Mammary epithelial cell (primary cell): Measurements from ENCODE around the gene NLGN1.

Experiments used
- EZH2 ChIP-seq: IDR thresholded peaks from 2 replicates; pipeline ENCODE4 v1.6.1; 2012; ENCODE audit warnings: low read length, inconsistent platforms, borderline replicate concordance
- TF ChIP-seq, protein P1 (sequence below), 2 donors: IDR thresholded peaks in 1 of 2; conservative IDR thresholded peaks in 1 of 2; 2 replicates each; pipeline ENCODE4 v1.5.1; 2011 to 2012; ENCODE audit warnings: inconsistent platforms in 2 of 2, low read length in 2 of 2, mild to moderate bottlenecking in 2 of 2, control low read depth in 1 of 2, low read depth in 1 of 2; ENCODE audit not compliant: insufficient read depth in 1 of 2; ENCODE audit errors: extremely low read depth in 1 of 2

DNA sequence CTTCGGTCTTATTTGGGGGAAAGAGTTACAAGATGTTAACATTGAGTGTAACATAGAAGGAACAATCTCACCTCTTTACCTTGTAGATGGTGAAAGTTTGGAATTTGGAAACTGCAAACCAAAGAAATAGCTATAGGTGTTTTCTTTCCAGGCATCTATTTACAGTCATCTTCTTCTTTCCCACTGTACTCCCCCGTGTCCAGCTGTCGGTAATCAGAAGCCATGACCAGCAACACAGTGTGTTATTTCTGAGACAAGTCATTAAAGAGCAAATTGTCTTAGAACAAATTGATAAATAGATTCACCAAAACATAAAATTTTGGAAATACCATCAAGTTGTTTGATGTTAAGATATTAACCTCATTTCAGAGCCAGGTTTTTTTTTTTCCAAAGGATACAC lies 871.0 kb downstream of the NLGN1 start:
- TF ChIP-seq EZH2, result no peak
- TF ChIP-seq, protein P1, sequence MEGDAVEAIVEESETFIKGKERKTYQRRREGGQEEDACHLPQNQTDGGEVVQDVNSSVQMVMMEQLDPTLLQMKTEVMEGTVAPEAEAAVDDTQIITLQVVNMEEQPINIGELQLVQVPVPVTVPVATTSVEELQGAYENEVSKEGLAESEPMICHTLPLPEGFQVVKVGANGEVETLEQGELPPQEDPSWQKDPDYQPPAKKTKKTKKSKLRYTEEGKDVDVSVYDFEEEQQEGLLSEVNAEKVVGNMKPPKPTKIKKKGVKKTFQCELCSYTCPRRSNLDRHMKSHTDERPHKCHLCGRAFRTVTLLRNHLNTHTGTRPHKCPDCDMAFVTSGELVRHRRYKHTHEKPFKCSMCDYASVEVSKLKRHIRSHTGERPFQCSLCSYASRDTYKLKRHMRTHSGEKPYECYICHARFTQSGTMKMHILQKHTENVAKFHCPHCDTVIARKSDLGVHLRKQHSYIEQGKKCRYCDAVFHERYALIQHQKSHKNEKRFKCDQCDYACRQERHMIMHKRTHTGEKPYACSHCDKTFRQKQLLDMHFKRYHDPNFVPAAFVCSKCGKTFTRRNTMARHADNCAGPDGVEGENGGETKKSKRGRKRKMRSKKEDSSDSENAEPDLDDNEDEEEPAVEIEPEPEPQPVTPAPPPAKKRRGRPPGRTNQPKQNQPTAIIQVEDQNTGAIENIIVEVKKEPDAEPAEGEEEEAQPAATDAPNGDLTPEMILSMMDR (conservative IDR thresholded peaks at IDR 0.05 in 1 of 2, IDR thresholded peaks at IDR 0.05 in 1 of 2; ENCODE audit: extremely low read depth in 1 of 2, insufficient read depth in 1 of 2, low read depth in 1 of 2, low read length in 2 of 2), result no peak
